Colon (tissue), 2 donors: ENCODE data around the gene CORO2A.

Experiments
- FAIRE-seq: peaks from 2 replicates; lab custom pipeline; 2012; peaks lifted over from hg19 to GRCh38; lab: Jason Lieb, UNC
- donor health status: control.
- donor health status: control.

The CORO2A gene

DNA sequence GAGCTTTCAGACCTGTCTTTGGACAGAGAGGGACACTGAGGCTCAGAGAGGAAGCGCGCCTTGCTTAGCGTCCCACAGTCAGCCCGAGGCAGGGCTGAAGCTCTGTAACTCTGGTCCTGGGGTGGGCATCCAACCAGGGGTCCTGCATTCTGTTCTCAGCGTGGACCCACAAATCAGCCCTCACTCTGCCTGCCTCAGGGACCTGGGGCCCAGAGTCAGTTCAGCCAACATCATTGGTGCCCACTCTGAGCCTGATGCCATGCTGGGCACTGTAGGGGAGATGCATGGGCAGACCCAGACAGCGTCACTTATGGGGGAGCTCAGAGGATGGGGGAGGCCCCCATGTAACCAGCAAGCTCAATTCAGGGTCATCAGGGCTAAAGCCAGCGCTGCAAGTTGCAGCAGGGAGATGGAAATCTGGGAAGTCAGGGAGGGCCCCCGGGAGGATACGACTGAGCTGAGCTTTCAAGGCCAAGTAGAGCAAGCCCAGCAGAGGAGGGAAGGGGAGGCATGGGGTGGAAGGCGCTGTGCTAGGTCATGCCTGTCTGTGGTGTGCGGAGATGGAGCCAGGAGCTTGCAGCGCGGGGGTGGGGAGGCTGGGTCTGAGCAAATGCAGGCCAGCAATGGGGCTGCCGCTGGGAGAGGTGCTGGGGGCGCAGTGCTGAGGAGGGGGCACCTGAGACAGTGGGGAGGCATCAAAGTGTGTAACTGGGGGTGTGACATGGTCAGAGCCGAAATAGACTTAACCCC lies 21.1 kb downstream of the CORO2A start:
- FAIRE-seq, result no peak

DNA sequence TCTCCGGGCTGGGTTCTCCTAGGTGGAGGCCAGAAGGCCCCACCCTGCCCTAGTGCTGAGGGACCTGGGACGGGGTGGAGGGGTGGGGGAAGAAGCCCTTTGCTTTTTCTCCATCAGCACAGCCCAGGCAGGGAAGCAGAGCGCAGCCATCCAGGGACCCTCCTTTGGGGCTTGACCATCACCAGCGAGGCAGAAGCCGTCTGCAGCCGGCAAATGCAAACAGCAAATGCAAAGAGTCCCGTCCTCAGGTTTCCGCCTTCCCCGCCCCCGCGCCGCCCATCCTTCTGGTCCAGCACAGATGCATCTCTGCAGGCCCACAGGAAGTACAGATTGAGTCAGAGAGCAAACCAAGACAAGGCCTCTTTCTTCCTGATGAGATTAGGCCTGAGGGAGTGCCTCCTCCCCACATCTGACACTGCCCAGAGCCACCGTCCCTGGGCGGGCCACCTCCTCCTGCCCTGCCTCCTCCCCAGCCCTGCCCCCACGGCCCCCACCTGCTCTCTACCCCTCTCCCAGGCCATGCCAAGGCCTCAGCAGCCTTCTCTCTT lies 23.4 kb downstream of the CORO2A start:
- no peak for FAIRE-seq

DNA sequence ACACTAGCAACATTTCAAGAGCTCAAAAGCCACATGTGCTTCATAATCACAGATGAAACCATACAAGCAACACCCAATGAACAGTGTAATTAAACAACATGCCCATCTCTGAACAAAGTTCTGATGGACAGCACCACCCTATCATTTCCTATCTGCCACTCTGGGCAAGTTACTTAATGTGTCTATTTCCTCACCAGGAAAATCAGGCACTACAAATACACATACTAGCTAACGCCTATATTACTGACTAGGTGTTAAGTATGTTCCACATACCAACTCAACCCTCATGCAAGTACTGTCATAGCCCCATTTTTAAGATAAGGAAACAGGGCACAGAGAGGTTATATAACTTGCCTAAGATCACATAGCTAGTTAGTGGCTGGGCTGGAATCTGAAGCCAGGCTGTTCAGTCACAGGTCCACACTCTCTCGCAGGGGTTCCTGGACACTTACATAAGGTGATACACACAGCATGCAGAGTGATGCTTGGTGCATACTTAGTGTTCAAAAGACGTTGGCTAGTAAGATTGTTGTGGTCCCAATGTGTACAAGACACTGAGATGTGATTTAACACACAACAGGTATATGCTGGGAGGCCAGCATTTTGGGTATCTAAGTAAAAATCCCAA lies 24.2 kb downstream of the CORO2A start:
- no peak for FAIRE-seq

DNA sequence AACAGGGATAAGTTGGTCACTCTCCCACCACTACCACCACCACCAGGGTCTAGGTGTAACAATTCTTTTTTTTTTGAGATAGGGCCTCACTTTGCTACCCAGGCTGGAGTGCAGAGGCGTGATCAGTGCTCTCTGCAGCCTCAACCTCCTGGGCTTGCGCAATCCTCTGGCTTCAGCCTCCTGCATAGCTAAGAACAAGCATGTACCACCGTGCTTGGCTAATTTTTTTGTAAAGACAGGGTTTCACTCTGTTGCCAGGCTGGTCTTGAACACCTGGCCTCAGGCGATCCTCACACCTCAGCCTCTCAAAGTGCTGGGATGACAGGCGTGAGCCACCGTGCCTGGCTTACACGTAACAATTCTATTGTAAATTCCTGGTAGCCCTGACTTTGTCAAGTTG lies 27.5 kb downstream of the CORO2A start:
- FAIRE-seq, result no peak

DNA sequence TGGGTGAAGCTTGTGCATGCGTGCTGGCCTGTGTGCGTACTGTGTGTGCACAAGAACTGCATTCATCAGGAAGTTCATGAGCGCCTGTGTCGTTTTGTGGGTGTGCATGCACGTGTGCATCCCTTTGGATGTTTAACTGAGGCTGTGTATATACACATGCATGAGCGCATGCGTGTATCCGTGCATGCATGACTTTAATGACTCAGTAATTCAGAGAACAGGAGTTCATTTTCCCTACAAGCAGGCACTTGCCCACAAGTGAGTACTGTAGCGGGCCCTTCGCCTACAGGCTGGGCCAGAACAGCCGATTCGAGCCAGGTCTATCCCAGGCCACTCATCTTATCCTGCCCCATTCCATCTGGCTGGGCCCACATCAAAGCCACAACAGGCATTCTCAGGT lies 29.8 kb downstream of the CORO2A start:
- no peak for FAIRE-seq

DNA sequence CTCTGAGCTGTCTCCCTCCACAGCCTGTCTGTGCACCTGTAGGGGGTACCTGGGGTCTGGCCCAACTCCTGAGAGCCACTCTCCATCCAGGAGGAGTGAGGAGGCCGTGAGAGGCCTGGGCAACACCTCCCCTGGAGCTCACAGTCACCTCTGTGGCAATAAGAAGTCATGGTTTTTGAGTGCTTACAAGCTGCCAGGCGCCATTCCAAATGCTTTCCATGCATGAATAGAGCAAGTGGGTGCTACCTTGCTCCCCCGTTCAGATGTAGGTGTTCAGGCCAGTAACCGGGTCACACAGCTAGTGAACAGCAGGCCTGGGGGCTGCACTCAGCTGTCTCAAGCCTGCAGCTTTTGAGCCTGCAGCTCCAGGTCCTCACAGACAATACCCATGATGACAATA lies 30.6 kb downstream of the CORO2A start:
- FAIRE-seq, result no peak

DNA sequence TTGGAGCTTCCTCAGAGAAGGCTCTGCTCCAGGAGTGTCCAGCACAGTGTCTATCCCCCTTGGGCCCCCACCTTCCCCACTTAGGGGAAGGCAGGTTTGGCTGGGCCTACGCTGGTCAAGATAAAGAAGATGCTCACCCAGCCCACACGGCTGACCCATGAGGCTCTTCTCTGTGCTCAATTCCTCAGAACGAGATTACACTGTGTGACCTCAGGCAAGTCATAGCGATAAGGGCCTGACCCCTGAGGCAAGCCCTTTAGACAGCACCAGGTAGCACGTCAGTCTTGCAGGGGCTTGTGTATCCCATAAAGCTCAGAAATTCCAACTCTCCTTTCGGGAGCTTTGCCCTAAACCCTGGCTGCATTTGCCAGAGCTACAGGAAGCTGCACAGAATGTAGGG lies 32.6 kb downstream of the CORO2A start:
- no peak for FAIRE-seq

DNA sequence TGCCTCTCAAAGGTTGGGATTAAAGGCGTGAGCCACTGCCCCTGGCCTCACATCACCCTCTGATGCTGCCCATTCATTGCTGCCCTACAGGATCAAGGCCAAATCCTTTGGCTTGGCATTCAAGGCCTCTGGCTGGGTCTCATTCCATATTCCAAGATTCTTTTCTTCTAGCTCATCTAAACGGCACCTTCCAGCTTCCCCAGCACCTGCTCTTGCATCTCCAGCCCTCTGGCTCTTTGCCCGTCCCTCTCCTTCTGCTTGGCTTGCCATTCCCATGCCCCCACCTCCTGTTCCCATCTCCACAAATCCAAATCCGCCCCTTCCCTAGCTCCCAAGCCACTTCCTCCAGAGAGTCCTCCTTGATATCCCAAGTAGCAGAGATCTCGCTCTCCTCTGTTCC lies 33.1 kb downstream of the CORO2A start:
- FAIRE-seq, result no peak

DNA sequence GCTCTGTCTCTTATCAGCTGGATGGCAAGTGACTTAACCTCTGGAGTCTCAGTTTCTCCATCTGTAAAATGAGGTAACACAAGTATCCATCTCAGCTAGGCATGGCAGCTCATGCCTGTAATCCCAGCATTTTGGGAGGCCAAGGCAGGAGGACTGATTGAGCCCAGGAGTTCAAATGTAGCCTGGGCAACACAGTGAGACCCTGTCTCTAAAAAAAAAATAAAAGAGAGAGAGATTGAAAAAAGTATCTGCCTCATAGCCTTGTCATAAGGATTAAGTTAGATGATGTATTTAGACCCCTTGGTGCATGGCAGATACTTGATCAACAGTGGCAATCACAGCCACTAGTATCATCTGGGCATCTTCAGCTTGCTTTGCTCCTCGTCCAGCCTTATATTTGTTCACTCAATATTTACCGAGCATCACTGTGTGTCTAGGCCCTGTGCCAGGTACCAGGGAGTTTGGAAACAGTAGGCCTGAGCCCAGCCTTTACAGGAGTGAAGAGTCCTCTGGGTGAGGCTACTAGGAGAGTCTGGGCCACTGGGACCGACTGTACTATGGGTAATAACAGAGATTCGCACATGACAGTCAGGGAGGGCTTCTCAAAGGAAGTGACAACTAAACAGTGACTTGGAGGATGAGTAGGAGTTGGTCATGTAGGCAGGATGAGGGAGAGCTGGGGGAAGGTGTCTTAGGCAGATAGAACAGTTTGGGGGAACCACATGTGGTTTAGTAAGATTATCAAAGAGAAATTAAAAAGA lies 34.2 kb downstream of the CORO2A start:
- no peak for FAIRE-seq

DNA sequence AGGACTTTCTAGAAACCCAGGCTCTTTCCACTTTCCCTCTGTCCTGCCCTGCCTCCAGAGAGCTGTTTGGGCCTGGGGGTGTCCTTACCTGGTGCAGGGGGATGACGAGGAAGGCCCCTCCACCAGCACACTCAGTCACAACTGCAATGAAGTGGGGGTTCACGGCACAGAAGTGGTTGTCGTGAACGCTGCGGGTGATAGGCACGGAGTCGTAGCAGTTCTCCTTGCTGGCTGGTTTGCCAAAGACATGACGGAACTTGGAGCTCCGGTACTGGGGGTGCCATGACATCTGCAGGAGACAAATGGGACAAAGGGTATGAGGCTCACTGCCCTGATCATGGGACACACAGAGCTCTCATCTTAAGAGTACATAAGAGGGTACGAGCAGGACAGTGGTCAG lies 35.1 kb downstream of the CORO2A start:
- no peak for FAIRE-seq

DNA sequence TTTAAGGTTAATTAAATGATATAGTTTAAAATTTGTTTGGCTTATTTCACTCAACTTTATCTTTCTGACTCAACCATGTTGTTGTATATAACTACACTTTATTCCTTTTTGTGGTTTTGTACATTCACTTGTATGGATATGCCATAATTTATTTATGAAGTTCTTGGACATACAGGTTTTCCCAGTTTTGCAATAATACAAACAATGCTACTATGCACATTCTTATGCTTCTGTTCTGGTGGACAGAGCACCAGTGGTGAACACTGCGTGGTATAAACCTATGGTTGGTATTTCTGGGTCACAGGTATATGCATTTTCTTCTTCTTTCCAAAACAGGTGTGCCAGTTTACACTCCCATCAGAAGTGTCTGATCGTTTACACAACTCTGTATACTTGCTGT lies 37.8 kb downstream of the CORO2A start:
- FAIRE-seq, result no peak

DNA sequence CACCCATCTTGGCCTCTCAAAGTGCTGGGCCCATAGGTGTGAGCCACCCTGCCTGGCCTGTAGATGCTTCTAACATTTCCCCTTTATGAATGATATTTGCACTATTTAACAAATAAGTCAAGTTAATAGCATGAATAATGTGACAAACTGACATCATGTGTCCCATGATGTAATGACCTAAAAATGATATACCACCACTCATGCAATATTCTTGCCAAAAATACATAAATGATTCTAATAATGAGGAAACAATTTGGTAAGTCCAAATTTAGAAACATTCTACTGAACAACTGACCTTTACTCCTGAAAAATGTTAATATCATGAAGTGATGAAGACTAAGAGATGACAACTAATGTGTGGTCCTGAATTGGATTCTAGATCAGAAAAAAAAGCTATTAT lies 39.9 kb downstream of the CORO2A start:
- FAIRE-seq, result no peak

DNA sequence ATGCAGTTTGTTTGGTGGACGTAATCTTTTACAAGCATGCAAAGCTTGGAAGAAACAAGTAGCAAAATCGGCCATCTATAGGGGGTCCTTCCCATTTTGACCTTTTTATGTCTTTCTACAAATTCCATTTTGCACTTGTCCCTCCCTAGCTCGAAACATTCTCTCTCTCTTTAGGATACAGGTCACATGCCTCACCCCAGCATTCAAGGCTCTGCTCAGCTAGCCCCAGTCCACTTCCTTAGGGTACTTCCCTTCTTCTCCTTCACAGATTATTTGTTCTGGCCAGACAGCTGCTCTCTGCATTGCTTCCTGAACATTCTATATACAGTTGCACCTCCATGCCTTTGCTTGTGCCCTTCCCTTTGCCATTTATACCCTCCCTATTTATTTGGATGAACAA lies 41.7 kb downstream of the CORO2A start:
- no peak for FAIRE-seq

DNA sequence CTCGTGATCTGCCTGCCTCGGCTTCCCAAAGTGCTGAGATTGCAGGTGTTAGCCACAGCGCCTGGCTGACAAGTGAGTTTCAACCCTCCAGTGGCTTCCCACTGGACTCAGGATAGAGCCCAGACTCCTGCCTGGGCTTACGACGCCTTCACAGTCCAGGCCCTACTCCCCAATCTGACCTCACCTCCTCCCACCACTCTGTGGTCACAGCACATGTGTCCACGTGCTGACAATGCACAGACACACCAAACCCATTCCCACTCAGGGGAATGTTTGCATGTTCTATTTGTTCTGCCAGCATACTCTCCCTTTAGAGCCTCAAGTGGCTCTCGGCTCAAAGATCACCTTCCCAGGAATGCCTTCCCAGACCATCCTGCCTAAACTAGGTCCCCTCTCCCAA lies 42.3 kb downstream of the CORO2A start:
- FAIRE-seq, result no peak

DNA sequence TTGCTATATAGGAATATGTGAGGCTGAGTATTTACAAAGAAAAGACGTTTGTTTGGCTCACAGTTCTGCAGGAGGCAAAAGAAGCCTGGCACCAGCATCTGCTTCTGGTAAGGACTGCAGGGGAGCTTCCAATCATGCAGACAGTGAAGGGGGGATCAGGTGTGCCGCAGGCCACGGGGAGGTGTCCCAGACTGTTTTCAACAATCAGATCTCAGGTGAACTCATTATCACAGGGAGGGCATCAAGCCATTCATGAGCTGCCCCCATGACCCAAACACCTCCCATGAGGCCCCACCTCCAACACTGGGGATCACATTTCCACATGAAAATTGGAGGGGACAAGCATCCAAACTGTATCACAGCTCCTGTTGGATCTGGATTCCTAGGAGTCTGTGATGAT lies 43.0 kb downstream of the CORO2A start:
- no peak for FAIRE-seq

DNA sequence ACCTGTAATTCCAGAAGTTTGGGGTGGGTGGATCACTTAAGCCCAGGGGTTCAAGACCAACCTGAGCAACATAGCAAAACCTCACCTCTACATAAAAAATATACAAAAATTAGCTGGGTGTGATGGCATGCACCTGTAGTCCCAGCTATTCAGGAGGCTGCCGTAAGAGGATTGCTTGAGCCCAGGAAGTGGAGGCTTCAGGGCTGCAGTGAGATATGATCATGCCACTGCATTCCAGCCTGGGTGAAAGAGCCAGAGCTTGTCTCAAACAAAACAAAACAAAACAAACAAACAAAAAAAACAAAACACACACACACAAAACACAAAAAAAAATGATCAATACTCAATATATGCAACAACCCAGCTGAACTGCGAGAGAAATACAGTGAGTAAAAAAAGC lies 44.0 kb downstream of the CORO2A start:
- FAIRE-seq, result no peak

DNA sequence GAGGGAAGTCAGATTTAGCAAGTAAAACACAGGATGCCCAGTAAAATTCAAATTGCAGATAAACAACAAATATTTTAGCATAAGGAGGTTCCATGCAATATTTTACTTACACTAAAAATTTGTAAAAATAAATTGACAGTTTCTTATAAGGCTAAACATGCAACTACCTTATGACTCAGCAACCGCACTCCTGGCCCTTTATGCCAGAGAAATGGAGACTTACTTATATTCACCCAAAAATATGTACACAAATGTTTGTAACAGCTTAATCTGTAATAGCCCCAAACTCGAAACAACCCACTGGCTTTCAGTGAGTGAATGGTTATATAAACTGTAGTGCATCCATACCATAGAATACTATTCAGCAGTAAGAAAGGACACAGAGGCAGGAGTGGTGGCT lies 44.9 kb downstream of the CORO2A start:
- FAIRE-seq, result no peak

DNA sequence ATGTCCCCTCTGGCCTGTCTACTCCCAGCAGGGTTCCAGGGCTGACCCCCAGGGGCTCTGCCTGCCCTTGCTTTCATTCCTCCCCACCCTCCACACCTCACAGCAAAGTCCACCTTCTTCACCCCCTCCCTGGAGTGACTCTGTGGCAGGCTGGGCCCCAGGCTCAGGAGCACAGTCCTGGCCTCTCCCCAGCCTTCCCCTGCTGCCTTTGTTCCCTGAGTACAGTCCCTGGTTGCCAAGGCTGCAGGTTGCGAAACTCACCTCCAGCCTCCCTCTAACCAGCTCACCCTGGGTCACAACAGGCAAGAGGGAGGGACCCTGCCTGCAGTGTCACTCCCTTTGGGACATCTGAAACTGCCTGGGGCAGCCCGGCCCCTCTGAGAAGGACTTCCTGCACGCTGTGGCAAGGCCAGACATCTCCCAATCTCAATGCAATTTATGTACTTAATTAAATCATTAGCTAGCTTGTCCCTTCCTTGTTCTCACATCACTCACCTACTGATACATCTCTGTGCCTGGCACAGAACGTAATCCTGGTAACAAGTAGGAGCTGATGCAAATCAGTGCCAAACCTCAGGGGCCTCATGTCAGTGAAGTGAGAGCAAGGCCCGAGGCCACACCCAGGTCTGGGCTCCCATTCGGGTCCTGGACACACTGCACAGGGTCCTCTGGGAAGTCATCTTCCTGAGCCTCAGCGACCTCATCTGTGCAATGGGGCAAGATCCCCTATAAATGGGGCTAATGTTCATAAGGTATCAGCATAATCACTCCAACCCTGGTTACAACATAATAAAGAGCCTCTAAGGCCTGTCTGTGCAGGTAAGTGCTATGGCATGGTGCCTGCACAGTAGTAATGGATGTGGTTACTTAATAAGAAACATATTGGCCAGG lies 46.1 kb downstream of the CORO2A start:
- no peak for FAIRE-seq

DNA sequence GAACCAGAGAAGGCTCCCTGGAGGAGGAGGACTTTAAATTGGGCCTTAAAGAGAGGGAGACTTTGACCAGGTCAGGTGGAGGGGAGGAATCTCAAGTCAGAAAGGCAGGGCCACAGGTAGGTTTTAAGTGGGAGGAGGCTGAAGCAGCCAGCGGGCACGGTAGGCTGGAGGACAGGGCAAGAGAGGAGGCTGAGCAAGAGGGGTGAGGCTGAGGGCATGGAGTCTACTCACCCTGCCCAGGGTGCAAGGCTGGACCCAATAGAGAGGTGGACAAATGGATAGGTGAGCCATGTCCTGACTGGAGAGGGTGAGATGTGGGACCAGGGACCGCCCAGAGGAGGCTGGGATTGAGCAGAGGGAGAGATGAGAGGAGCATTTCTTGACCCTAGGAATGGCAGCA lies 47.8 kb downstream of the CORO2A start:
- no peak for FAIRE-seq

DNA sequence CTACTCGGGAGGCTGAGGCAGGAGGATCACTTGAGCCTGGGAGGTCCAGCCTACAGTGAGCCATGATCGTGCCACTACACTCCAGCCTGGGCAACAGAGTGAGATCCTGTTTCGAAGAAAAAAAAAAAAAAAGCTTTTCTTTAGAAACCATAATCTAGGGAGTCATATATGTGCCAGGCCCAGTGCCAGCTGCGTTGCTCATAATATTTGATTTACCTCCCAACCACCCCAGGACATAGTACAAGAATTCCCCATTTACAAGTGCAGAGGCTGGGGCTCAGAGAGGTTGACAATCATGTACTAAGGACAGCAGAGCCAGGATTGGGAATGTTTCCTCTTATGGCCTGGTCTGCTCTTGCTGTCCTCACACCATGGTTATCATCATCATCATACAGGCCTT lies 48.4 kb downstream of the CORO2A start:
- FAIRE-seq, result no peak

DNA sequence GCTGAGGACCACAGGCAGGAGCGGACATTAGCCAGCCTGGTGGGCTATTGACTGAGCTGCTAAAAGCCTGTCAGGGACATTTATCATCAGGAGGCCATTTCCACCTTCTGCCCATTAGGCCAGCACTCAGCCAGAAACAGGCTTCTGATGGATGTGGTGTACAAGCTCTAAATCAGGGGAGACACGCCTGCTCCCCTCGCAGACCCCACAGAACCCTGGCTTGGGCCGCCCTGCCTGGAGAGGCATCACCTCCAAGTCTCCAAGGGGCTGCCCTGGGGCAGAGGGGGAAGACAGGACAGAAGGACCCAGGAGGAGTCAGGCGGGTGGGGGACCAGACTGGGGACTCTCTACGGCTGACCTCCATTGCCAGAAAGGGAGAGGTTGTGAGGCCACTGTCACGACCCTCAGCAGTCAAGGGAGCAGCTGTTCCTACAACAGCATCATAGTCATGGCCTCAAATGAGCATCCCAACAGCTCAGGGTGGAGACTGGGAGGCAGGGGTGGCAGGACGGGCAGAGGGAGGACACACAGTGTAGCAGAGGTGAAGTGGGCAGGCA lies 49.4 kb downstream of the CORO2A start:
- no peak for FAIRE-seq
